SHP77 (cell line): Measurements from ENCODE around the gene DDX49.
"Not testable (repeated sequence)": the region's sequence is repeated elsewhere in the genome, so short reads cannot be mapped to it uniquely, and the experiment has no call there.

Experiments
- DNase-seq, 2 experiments: peaks; one replicate each; lab custom pipeline; 2025; lab: John Stamatoyannopoulos, UW

The DDX49 gene

DNA sequence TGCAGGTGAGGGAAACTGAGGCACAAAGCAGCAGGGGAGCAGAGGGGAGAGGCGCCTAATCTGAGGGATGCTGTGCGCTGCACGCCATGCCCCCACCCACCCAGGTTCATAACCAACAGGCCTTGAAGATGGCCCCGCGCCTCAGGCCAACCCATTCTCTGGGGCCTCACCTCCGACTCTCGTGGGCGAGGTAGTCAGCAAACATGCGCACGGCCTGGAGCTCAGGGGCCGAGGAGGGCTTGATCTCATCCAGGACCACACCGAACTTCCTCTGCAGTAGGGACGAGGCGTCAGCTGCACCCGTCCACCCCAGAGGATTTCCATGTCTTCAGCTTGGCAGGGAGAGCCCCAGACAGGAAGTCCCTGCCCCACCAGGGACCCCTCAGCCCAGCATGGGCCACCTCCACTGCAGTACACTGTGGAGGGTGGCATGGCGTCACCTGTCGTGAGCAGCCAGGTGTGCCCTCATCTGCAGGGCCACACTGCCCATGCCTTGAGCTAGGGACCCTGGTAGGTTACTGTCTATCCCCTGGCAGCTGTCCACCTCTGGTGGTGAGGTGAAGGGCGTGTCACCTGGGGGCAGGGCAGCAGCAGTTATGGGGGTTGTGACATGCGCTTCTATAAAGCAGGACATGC, 8.6 kb upstream of the DDX49 start:
- no peak for DNase-seq

- DNase-seq: no peak
Measured at GRCh38 chr19:18912933-18913332, 6.6 kb upstream of the DDX49 start.

GRCh38 chr19:18913466-18913865, 6.0 kb upstream of the DDX49 start:
- no peak for DNase-seq

- peak in 1 of 2 experiments; percentile 26 for DNase-seq
Measured at GRCh38 chr19:18915639-18916038, 3.9 kb upstream of the DDX49 start.

GRCh38 chr19:18917593-18917992, 1.9 kb upstream of the DDX49 start:
- DNase-seq: not testable (repeated sequence)

GRCh38 chr19:18919900-18920214, 342 bp downstream of the DDX49 start:
- no peak for DNase-seq

GRCh38 chr19:18920400-18920799, 885 bp downstream of the DDX49 start:
- DNase-seq: no peak

GRCh38 chr19:18921593-18921992, 2.1 kb downstream of the DDX49 start:
- DNase-seq: no peak

- no peak for DNase-seq
Measured at GRCh38 chr19:18922228-18922985, 2.9 kb downstream of the DDX49 start.

DNA sequence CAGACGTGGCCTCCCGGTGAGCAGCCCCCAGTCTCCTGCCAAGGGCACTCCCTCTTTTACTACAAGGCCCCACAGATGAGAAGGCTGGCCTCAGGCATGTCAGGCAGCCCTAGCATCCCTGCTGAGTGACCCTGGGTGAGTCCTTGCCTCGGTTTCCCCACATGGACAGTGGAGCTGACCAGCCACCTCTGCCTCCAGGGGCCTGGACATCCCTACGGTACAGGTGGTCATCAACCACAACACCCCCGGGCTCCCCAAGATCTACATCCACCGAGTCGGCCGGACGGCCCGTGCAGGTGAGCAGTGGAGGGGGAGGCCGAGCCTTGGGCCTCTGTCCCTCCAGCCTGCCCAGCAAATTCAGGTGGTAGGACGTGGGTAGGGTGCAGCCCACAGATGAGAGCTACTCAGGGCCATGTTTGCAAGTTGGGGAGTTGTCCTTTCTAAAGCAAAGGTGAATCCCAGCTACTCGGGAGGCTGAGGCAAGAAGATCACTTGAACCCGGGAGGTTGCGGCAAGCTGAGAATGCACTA, 5.2 kb downstream of the DDX49 start:
- DNase-seq: no peak

GRCh38 chr19:18928018-18928805, 8.7 kb downstream of the DDX49 start:
- DNase-seq: no peak

DNA sequence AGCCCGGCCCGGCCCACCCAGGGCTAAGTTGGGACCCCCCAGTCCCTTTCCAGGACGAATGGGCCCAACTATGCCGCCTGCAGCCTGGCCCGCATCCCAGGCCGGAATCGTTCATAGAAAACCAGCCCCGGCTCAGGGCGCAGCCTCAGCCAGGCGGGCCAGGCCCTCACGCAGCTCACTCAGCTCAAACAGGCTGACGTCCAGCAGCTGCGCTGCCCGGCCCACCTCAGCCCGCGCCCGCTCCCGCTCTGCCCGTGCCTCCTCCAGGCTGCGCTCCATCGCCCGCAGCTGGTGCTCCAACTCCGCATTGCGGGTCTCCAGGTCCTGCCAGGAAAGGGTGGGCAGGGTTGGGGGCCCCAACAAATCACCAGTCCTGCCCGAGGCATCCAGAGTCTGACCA, 9.8 kb downstream of the DDX49 start:
- DNase-seq: no peak

GRCh38 chr19:18931316-18932162, 12.0 kb downstream of the DDX49 start:
- DNase-seq: no peak

GRCh38 chr19:18932216-18932841, 12.8 kb downstream of the DDX49 start:
- DNase-seq: peak; percentile 26 to 45

DNA sequence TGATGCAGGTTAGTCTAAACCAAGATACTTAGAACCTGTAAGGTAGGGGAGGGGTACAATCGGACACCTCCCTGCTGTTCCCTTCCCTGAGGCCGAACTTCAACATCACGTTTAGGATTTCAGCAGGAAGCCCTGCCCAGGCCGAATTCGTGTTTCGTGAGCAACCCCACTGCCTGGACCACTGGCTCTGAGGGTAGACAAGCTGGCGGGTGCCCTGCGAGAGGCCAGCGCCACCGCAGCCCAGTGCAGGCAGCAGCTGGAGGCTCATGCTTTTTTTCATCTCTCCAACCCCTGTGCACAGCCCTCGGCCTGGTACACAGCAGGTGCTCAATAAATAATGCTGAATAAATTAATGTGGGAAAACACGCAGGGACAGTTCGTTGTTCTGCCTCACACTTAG, 13.8 kb downstream of the DDX49 start:
- DNase-seq: no peak

GRCh38 chr19:18939163-18939562, 19.6 kb downstream of the DDX49 start:
- DNase-seq: no peak

DNA sequence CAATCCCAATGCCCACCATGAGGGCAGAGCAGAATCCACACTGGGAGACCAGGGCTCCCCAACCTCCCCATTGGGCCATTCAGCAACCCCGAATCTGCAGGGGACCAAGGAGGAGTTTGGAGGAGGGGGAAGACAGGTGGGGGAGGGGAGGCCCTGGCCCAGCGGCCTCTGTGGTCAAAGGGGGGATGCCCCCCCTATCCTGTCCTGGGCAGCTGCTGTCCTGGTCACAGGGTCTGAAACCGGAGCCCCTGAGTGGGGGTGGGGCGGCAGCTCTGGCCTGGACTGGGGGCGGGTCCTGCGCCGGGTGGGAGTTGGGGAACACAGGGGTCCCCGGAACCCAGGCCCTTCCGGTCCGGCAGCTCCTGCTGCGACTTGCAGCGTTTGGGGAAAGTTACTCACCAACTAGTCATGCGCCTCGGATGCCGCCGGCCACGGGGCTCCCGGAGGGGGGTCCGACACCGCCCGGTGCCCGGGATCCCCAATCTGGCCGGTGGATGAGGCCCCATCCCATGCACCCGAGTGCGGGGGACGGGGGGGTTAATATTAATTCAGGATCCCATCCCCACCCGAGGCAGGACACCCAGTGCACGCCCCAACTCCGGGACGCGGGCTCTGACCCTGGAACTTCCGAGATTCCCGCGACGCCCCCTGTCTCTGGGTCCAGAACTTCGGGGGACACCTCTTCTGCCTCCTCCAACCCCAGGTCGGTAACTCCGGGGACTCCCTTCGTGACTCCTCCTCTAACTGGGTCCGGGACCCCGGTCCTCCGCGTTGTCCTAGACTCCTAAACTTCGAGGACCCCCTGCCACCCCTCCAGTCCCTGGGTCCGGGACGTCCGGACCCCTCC, 20.6 kb downstream of the DDX49 start:
- no peak for DNase-seq

DNA sequence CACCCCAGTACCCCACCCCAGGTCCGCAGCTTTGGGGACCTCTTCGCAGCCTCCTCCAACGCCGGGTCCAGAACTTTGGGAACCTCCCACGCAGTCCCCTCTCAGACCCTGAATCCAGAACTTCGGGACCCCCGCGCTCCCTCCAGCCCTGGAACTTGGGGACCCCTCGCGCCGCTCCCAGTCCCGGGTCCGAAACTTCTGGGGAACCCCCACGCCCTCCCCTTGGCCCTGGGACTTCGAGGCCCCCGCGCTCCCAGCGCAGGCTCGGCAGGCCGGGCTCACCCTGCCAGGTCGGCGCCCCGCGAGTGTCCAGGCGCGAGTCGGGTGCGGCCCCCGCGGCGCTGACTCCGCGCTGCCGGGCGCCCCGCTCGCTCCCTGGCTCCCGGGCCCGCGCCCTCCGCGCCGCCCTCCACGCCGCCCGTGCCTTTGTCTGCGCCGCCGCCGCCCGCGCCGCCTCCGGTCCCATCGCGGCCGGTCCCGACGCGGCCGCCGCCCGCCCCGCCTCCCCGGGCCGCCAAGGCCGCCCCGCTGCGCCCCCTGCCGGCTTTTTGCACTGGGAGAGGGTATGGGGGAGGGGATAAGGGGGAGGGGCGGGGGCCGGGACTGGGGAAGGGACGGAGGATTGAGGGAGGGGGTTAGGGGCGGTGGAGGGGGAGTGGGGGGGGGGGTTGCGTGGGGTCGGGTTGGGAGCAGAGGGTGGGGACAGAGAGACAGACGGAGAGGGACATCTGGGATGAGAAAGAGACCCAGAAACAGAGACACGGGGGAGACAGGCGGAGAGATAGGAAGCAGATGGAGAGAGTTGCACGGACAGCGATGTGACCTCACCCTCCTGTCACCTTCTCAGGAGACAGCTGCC, 21.5 kb downstream of the DDX49 start, which contains the start of gene HOMER3:
Gene HOMER3, minus strand, starts transcription at position 449 of the 859 bp plus-strand sequence. CDS start 2,235 bp downstream, outside the sequence.
- peak; percentile 7 to 49 for DNase-seq

DNA sequence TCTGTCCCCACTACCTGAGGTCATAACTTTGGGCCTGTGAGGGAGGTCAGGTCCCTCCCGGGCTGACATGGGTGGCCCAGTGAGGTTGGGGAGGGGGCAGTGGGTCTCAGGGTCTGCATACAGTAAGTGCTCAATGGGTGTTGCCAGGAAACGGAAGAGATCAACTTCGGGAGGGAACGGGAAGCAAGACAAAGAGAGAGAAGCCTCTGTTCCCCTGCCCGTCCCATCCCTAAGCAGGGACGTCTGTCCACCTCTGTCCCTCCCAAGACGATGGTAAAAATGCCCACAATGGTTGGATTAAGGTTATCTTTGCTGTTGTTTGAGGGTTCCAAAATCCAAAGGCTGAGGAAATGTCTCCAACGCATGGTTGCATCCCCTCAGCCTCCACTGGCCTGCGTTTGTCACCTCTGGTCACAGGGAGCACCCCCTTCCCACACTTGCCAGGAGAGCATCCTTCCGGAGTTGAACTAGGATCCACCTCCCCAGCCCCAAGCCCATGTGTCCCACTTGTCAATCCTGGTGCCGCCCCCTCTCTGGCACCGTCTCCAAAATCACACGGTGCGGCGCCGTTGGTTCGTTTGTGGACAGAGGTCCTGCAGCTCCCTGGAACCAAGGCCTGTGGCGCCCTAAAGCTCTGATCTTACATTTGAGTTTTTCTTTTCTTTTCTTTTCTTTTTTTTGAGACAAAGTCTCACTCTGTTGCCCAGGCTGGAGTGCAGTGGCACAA, 22.3 kb downstream of the DDX49 start:
- DNase-seq: no peak
